ENCODE data around the gene FRMD4A.

DNA sequence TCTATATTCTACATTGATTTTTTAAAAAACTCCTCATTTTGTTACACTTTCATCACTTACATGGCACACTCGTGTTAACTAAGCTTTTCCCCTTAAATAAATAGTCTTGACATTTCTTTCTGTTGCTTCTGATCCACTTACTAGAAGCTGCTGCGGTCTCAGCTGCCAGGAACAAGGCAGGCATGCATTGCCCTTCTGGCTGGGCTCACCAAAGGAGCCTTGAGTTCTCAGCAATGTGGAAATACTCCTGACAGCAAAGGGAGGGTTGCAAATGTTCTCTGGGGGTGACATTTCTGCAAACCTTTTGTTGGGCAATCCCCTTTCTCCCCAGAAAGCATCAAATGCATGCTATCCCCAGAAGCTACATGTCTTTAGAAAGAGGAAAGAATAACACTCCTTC, 393.9 kb downstream of the FRMD4A start:
- TF ChIP-seq CTCF (IDR thresholded peaks at IDR 0.05) (no peak), SMC3 (IDR thresholded peaks at IDR 0.05; ENCODE audit: low read depth, low read length) (no peak), EZH2phosphoT487 (IDR thresholded peaks at IDR 0.05; ENCODE audit: borderline replicate concordance, low read depth) (no peak), JUND (IDR thresholded peaks at IDR 0.05) (no peak), RCOR1 (IDR thresholded peaks at IDR 0.05; ENCODE audit: low read length) (no peak)
